ENCODE measurements around the gene TMEM62.

The TMEM62 gene

GRCh38 chr15:43121863-43122262, 11.5 kb upstream of the TMEM62 start:
- H3K4me3 ChIP-seq (ENCODE audit: low read length) = no peak overlapping the region
- no peaks in the 10 kb centered on the region for H4K20me1 ChIP-seq (ENCODE audit: control insufficient read depth, insufficient read depth, low read depth, low read length)
- H3K27ac ChIP-seq (ENCODE audit: low read depth, low read length) = no peak overlapping the region
- H3K9me3 ChIP-seq (ENCODE audit: control insufficient read depth, insufficient read depth, low read length) = no peaks in the 10 kb centered on the region
- H3K4me2 ChIP-seq (ENCODE audit: low read length) = no peak overlapping the region
- H3F3A ChIP-seq (ENCODE audit: control insufficient read depth, insufficient read depth) = peaks cover 7% of the 10 kb centered on the region
- H3K27me3 ChIP-seq (ENCODE audit: control insufficient read depth, low read length) = peaks cover 13% of the 10 kb centered on the region
- H3K36me3 ChIP-seq (ENCODE audit: control insufficient read depth, low read length) = no peaks in the 10 kb centered on the region
- no peak for TF ChIP-seq EZH2phosphoT487 (IDR thresholded peaks at IDR 0.05; ENCODE audit: borderline replicate concordance, low read length)
- TF ChIP-seq CTCF (IDR thresholded peaks at IDR 0.05; ENCODE audit: low read depth, low read length, poor library complexity, severe bottlenecking) = no peak
- H3K9me2 ChIP-seq (replicated peaks; ENCODE audit: control insufficient read depth, low read length) = no peaks in the 10 kb centered on the region
- peaks cover 26% of the 10 kb centered on the region for H3K4me1 ChIP-seq (ENCODE audit: control insufficient read depth, low read length)
- H3K79me2 ChIP-seq (ENCODE audit: control insufficient read depth, low read length) = no peaks in the 10 kb centered on the region

GRCh38 chr15:43125100-43125661, 8.2 kb upstream of the TMEM62 start:
- no peaks in the 10 kb centered on the region for H3K36me3 ChIP-seq (ENCODE audit: control insufficient read depth, low read length)
- H3K4me3 ChIP-seq (ENCODE audit: low read length) = no peak overlapping the region
- H3K4me2 ChIP-seq (ENCODE audit: low read length) = no peak overlapping the region
- no peaks in the 10 kb centered on the region for H3K79me2 ChIP-seq (ENCODE audit: control insufficient read depth, low read length)
- peaks cover 7% of the 10 kb centered on the region for H3F3A ChIP-seq (ENCODE audit: control insufficient read depth, insufficient read depth)
- no peaks in the 10 kb centered on the region for H3K9me2 ChIP-seq (replicated peaks; ENCODE audit: control insufficient read depth, low read length)
- peaks cover 5% of the 10 kb centered on the region for H3K9me3 ChIP-seq (ENCODE audit: control insufficient read depth, insufficient read depth, low read length)
- H3K4me1 ChIP-seq (ENCODE audit: control insufficient read depth, low read length) = peaks cover 14% of the 10 kb centered on the region
- TF ChIP-seq CTCF (IDR thresholded peaks at IDR 0.05; ENCODE audit: low read depth, low read length, poor library complexity, severe bottlenecking) = no peak
- no peak for TF ChIP-seq EZH2phosphoT487 (IDR thresholded peaks at IDR 0.05; ENCODE audit: borderline replicate concordance, low read length)
- peaks cover 13% of the 10 kb centered on the region for H3K27me3 ChIP-seq (ENCODE audit: control insufficient read depth, low read length)
- H3K27ac ChIP-seq (ENCODE audit: low read depth, low read length) = no peak overlapping the region
- no peaks in the 10 kb centered on the region for H4K20me1 ChIP-seq (ENCODE audit: control insufficient read depth, insufficient read depth, low read depth, low read length)

DNA sequence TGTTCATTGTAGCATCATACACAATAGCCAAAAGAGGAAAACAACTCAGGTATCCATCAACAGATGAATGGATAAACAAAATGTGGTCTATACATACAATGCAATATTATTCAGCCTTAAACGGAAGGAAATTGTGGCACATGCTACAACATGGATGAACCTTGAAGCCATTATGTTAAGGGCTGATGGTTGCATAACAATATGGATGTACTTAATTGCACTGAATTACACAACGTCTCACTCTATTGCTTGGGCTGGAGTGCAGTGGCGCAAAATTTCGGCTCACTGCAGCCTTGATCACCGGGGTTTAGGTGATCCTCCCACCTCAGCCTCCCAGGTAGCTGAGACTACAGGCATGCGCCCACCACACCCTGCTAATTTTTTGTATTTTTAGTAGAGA, 7.0 kb upstream of the TMEM62 start:
- Histone ChIP-seq H3F3A (ENCODE audit: control insufficient read depth, insufficient read depth) (peaks cover 7% of the 10 kb centered on the region), H3K4me2 (ENCODE audit: low read length) (no peak overlapping the region), H3K9me2 (replicated peaks; ENCODE audit: control insufficient read depth, low read length) (no peaks in the 10 kb centered on the region), H3K36me3 (ENCODE audit: control insufficient read depth, low read length) (no peaks in the 10 kb centered on the region), H4K20me1 (ENCODE audit: control insufficient read depth, insufficient read depth, low read depth, low read length) (no peaks in the 10 kb centered on the region), H3K4me1 (ENCODE audit: control insufficient read depth, low read length) (peaks cover 14% of the 10 kb centered on the region), H3K79me2 (ENCODE audit: control insufficient read depth, low read length) (no peaks in the 10 kb centered on the region), H3K27ac (ENCODE audit: low read depth, low read length) (no peak overlapping the region), H3K4me3 (ENCODE audit: low read length) (no peak overlapping the region), H3K27me3 (ENCODE audit: control insufficient read depth, low read length) (peaks cover 13% of the 10 kb centered on the region), H3K9me3 (ENCODE audit: control insufficient read depth, insufficient read depth, low read length) (peaks cover 5% of the 10 kb centered on the region)
- TF ChIP-seq CTCF (IDR thresholded peaks at IDR 0.05; ENCODE audit: low read depth, low read length, poor library complexity, severe bottlenecking) (no peak), EZH2phosphoT487 (IDR thresholded peaks at IDR 0.05; ENCODE audit: borderline replicate concordance, low read length) (no peak)
